Parathyroid adenoma (tissue), 2 donors: Measurements from ENCODE around the gene TSNAX.
"Not testable (repeated sequence)": the region's sequence is repeated elsewhere in the genome, so short reads cannot be mapped to it uniquely, and the experiment has no call there.

Experiments
- H2AFZ ChIP-seq: fragments of 300-600 bp; sonication (generic); one replicate; pipeline ENCODE4 v1.7.0; 2017; ENCODE audit warnings: antibody characterized with exemption, mild to moderate bottlenecking
- H3K27ac ChIP-seq: fragments of 300-600 bp; sonication (generic); one replicate; pipeline ENCODE4 v1.7.0; 2017
- H3K27me3 ChIP-seq: fragments of 300-600 bp; sonication (generic); one replicate; pipeline ENCODE4 v1.7.0; 2017; ENCODE audit warnings: low read length; ENCODE audit not compliant: control insufficient read depth, insufficient read depth
- H3K36me3 ChIP-seq: fragments of 300-600 bp; sonication (generic); one replicate; pipeline ENCODE4 v1.7.0; 2017; ENCODE audit warnings: low read length; ENCODE audit not compliant: control insufficient read depth, insufficient read depth
- H3K4me1 ChIP-seq: fragments of 300-600 bp; sonication (generic); one replicate; pipeline ENCODE4 v1.7.0; 2017; ENCODE audit warnings: control low read depth
- H3K4me2 ChIP-seq: fragments of 300-600 bp; sonication (generic); one replicate; pipeline ENCODE4 v1.7.0; 2017; ENCODE audit warnings: low read length
- H3K4me3 ChIP-seq: fragments of 300-600 bp; sonication (generic); one replicate; pipeline ENCODE4 v1.7.0; 2017; ENCODE audit warnings: low read depth, low read length
- H3K79me2 ChIP-seq: fragments of 300-600 bp; sonication (generic); one replicate; pipeline ENCODE4 v1.7.0; 2017; ENCODE audit warnings: control low read depth
- H3K9ac ChIP-seq: fragments of 300-600 bp; sonication (generic); one replicate; pipeline ENCODE4 v1.7.0; 2017; ENCODE audit warnings: mild to moderate bottlenecking
- H3K9me3 ChIP-seq: fragments of 300-600 bp; sonication (generic); one replicate; pipeline ENCODE4 v1.7.0; 2017; ENCODE audit warnings: low read length; ENCODE audit not compliant: control insufficient read depth
- CTCF ChIP-seq: fragments of 300-600 bp; sonication (generic); IDR thresholded peaks from one replicate; pipeline ENCODE4 v1.7.0; 2017; ENCODE audit warnings: antibody characterized with exemption, mild to moderate bottlenecking
- donor health status: primary hyperparathyroidism.

TSNAX gene

GRCh38 chr1:231584117-231584516 is 55.6 kb downstream of the TSNAX start:
- no peak overlapping the region for H3K9ac ChIP-seq
- H2AFZ ChIP-seq, result no peak overlapping the region
- no peaks in the 10 kb centered on the region for H3K79me2 ChIP-seq
- H3K4me3 ChIP-seq, result no peak overlapping the region
- no peak for TF ChIP-seq CTCF
- no peaks in the 10 kb centered on the region for H3K4me1 ChIP-seq
- H3K4me2 ChIP-seq, result no peak overlapping the region
- H3K36me3 ChIP-seq, result no peaks in the 10 kb centered on the region
- no peak overlapping the region for H3K27ac ChIP-seq
- H3K27me3 ChIP-seq, result no peaks in the 10 kb centered on the region
- H3K9me3 ChIP-seq, result no peaks in the 10 kb centered on the region

GRCh38 chr1:231584921-231585320 is 56.5 kb downstream of the TSNAX start:
- no peak for TF ChIP-seq CTCF
- no peaks in the 10 kb centered on the region for H3K9me3 ChIP-seq
- H3K27ac ChIP-seq, result no peak overlapping the region
- H3K27me3 ChIP-seq, result no peaks in the 10 kb centered on the region
- H3K4me1 ChIP-seq, result no peaks in the 10 kb centered on the region
- H3K36me3 ChIP-seq, result no peaks in the 10 kb centered on the region
- no peak overlapping the region for H3K9ac ChIP-seq
- H3K4me3 ChIP-seq, result no peak overlapping the region
- no peaks in the 10 kb centered on the region for H3K79me2 ChIP-seq
- H2AFZ ChIP-seq, result no peak overlapping the region
- no peak overlapping the region for H3K4me2 ChIP-seq

GRCh38 chr1:231590453-231591198 is 62.2 kb downstream of the TSNAX start:
- TF ChIP-seq CTCF, result peak; percentile 28
- Histone ChIP-seq H3K79me2 (no peaks in the 10 kb centered on the region), H3K9ac (no peak overlapping the region), H3K4me3 (no peak overlapping the region), H3K27me3 (no peaks in the 10 kb centered on the region), H3K4me2 (no peak overlapping the region), H3K9me3 (no peaks in the 10 kb centered on the region), H3K4me1 (no peaks in the 10 kb centered on the region), H3K36me3 (no peaks in the 10 kb centered on the region), H3K27ac (no peak overlapping the region), H2AFZ (no peak overlapping the region)

GRCh38 chr1:231591466-231591865 is 63.0 kb downstream of the TSNAX start:
- Histone ChIP-seq H3K9me3 (no peaks in the 10 kb centered on the region), H2AFZ (no peak overlapping the region), H3K36me3 (no peaks in the 10 kb centered on the region), H3K4me2 (no peak overlapping the region), H3K9ac (no peak overlapping the region), H3K27ac (no peak overlapping the region), H3K79me2 (no peaks in the 10 kb centered on the region), H3K4me1 (no peaks in the 10 kb centered on the region), H3K27me3 (no peaks in the 10 kb centered on the region), H3K4me3 (no peak overlapping the region)
- TF ChIP-seq CTCF, result no peak

- no peaks in the 10 kb centered on the region for H3K4me1 ChIP-seq
- TF ChIP-seq CTCF, result no peak
- H3K36me3 ChIP-seq, result no peaks in the 10 kb centered on the region
- no peak overlapping the region for H3K27ac ChIP-seq
- no peaks in the 10 kb centered on the region for H3K27me3 ChIP-seq
- H3K4me3 ChIP-seq, result no peak overlapping the region
- no peak overlapping the region for H3K4me2 ChIP-seq
- no peaks in the 10 kb centered on the region for H3K9me3 ChIP-seq
- no peak overlapping the region for H2AFZ ChIP-seq
- H3K9ac ChIP-seq, result no peak overlapping the region
- H3K79me2 ChIP-seq, result no peaks in the 10 kb centered on the region
Observed at GRCh38 chr1:231592809-231593208, 64.3 kb downstream of the TSNAX start.

- H3K4me1 ChIP-seq, H3K27ac ChIP-seq, H3K36me3 ChIP-seq, H3K79me2 ChIP-seq, H3K4me2 ChIP-seq, H3K4me3 ChIP-seq, H3K9ac ChIP-seq, H2AFZ ChIP-seq, H3K27me3 ChIP-seq, H3K9me3 ChIP-seq: not testable (repeated sequence)
Observed at GRCh38 chr1:231593264-231593663, 64.8 kb downstream of the TSNAX start.
